Measurements from ENCODE around the gene WNT11.

The WNT11 gene

GRCh38 chr11:76174330-76174729, 32.0 kb downstream of the WNT11 start:
- H3K36me3 Mint-ChIP-seq, result no peaks in the 10 kb centered on the region
- no peak for DNase-seq (ENCODE audit: low spot score in 2 of 2)
- H3K4me1 Mint-ChIP-seq, result peaks cover 3% of the 10 kb centered on the region
- H3K4me3 Mint-ChIP-seq, result no peak overlapping the region
- H3K9me3 Mint-ChIP-seq, result no peaks in the 10 kb centered on the region
- peaks cover 11% of the 10 kb centered on the region for H3K27me3 Mint-ChIP-seq
- ATAC-seq (ENCODE audit: low read depth), result no peak
- no peak overlapping the region for H3K27ac Mint-ChIP-seq

GRCh38 chr11:76173663-76174062, 32.6 kb downstream of the WNT11 start:
- ATAC-seq (ENCODE audit: low read depth), result no peak
- DNase-seq (ENCODE audit: low spot score in 2 of 2), result no peak
- H3K27ac Mint-ChIP-seq, result no peak overlapping the region
- peaks cover 3% of the 10 kb centered on the region for H3K4me1 Mint-ChIP-seq
- peaks cover 11% of the 10 kb centered on the region for H3K27me3 Mint-ChIP-seq
- H3K4me3 Mint-ChIP-seq, result no peak overlapping the region
- H3K36me3 Mint-ChIP-seq, result no peaks in the 10 kb centered on the region
- H3K9me3 Mint-ChIP-seq, result no peaks in the 10 kb centered on the region

- Mint-ChIP-seq H3K36me3 (no peaks in the 10 kb centered on the region), H3K27me3 (peaks cover 14% of the 10 kb centered on the region), H3K27ac (no peak overlapping the region), H3K9me3 (no peaks in the 10 kb centered on the region), H3K4me1 (peaks cover 3% of the 10 kb centered on the region), H3K4me3 (no peak overlapping the region)
- no peak for DNase-seq (ENCODE audit: low spot score in 2 of 2)
- ATAC-seq (ENCODE audit: low read depth), result no peak
Observed at GRCh38 chr11:76172583-76172982, 33.7 kb downstream of the WNT11 start.

- ATAC-seq (ENCODE audit: low read depth), result no peak
- Mint-ChIP-seq H3K4me3 (no peak overlapping the region), H3K27ac (no peak overlapping the region), H3K27me3 (peaks cover 14% of the 10 kb centered on the region), H3K9me3 (no peaks in the 10 kb centered on the region), H3K36me3 (no peaks in the 10 kb centered on the region), H3K4me1 (no peaks in the 10 kb centered on the region)
- no peak for DNase-seq (ENCODE audit: low spot score in 2 of 2)
Observed at GRCh38 chr11:76170468-76170867, 35.8 kb downstream of the WNT11 start.

- ATAC-seq (ENCODE audit: low read depth), result no peak
- Mint-ChIP-seq H3K36me3 (no peaks in the 10 kb centered on the region), H3K4me1 (peaks cover 2% of the 10 kb centered on the region), H3K4me3 (no peak overlapping the region), H3K27me3 (peaks cover 19% of the 10 kb centered on the region), H3K27ac (no peak overlapping the region), H3K9me3 (no peaks in the 10 kb centered on the region)
- DNase-seq (ENCODE audit: low spot score in 2 of 2), result no peak
Observed at GRCh38 chr11:76169473-76169896, 36.8 kb downstream of the WNT11 start.

- H3K9me3 Mint-ChIP-seq, result no peaks in the 10 kb centered on the region
- no peak for DNase-seq (ENCODE audit: low spot score in 2 of 2)
- peaks cover 17% of the 10 kb centered on the region for H3K27me3 Mint-ChIP-seq
- no peak overlapping the region for H3K27ac Mint-ChIP-seq
- H3K4me1 Mint-ChIP-seq, result peaks cover 2% of the 10 kb centered on the region
- no peak overlapping the region for H3K4me3 Mint-ChIP-seq
- H3K36me3 Mint-ChIP-seq, result no peaks in the 10 kb centered on the region
- ATAC-seq (ENCODE audit: low read depth), result no peak
Observed at GRCh38 chr11:76167590-76167989, 38.7 kb downstream of the WNT11 start.

- H3K27me3 Mint-ChIP-seq, result peaks cover 15% of the 10 kb centered on the region
- H3K27ac Mint-ChIP-seq, result no peak overlapping the region
- H3K9me3 Mint-ChIP-seq, result no peaks in the 10 kb centered on the region
- DNase-seq (ENCODE audit: low spot score in 2 of 2) (no peak), ATAC-seq (ENCODE audit: low read depth) (no peak)
- peaks cover 2% of the 10 kb centered on the region for H3K4me1 Mint-ChIP-seq
- H3K4me3 Mint-ChIP-seq, result no peak overlapping the region
- H3K36me3 Mint-ChIP-seq, result no peaks in the 10 kb centered on the region
Observed at GRCh38 chr11:76166314-76166713, 40.0 kb downstream of the WNT11 start.

GRCh38 chr11:76164861-76165751, 41.2 kb downstream of the WNT11 start:
- Mint-ChIP-seq H3K4me3 (no peak overlapping the region), H3K36me3 (no peaks in the 10 kb centered on the region), H3K27ac (no peak overlapping the region), H3K27me3 (peaks cover 17% of the 10 kb centered on the region), H3K4me1 (peaks cover 2% of the 10 kb centered on the region), H3K9me3 (no peaks in the 10 kb centered on the region)
- ATAC-seq (ENCODE audit: low read depth) (no peak), DNase-seq (ENCODE audit: low spot score in 2 of 2) (no peak)

- ATAC-seq (ENCODE audit: low read depth) (no peak), DNase-seq (ENCODE audit: low spot score in 2 of 2) (no peak)
- Mint-ChIP-seq H3K9me3 (no peaks in the 10 kb centered on the region), H3K4me3 (no peak overlapping the region), H3K27ac (no peak overlapping the region), H3K27me3 (peaks cover 17% of the 10 kb centered on the region), H3K36me3 (no peaks in the 10 kb centered on the region), H3K4me1 (peaks cover 2% of the 10 kb centered on the region)
Observed at GRCh38 chr11:76164081-76164480, 42.2 kb downstream of the WNT11 start.

- peaks cover 2% of the 10 kb centered on the region for H3K4me1 Mint-ChIP-seq
- H3K27ac Mint-ChIP-seq, result no peak overlapping the region
- DNase-seq (ENCODE audit: low spot score in 2 of 2) (no peak), ATAC-seq (ENCODE audit: low read depth) (no peak)
- H3K36me3 Mint-ChIP-seq, result no peaks in the 10 kb centered on the region
- no peaks in the 10 kb centered on the region for H3K9me3 Mint-ChIP-seq
- H3K27me3 Mint-ChIP-seq, result peaks cover 15% of the 10 kb centered on the region
- H3K4me3 Mint-ChIP-seq, result no peak overlapping the region
Observed at GRCh38 chr11:76163289-76163880, 42.9 kb downstream of the WNT11 start.

- Mint-ChIP-seq H3K27ac (no peak overlapping the region), H3K27me3 (peaks cover 13% of the 10 kb centered on the region), H3K9me3 (no peaks in the 10 kb centered on the region), H3K36me3 (no peaks in the 10 kb centered on the region), H3K4me1 (peaks cover 2% of the 10 kb centered on the region), H3K4me3 (no peak overlapping the region)
- ATAC-seq (ENCODE audit: low read depth), result no peak
- DNase-seq (ENCODE audit: low spot score in 2 of 2), result no peak
Observed at GRCh38 chr11:76162336-76163288, 43.7 kb downstream of the WNT11 start.

- Mint-ChIP-seq H3K9me3 (no peaks in the 10 kb centered on the region), H3K4me3 (no peak overlapping the region)
Observed at GRCh38 chr11:76161261-76161961, 44.9 kb downstream of the WNT11 start.

GRCh38 chr11:76160856-76161255, 45.4 kb downstream of the WNT11 start:
- Mint-ChIP-seq H3K9me3 (no peaks in the 10 kb centered on the region), H3K27ac (no peak overlapping the region), H3K36me3 (no peaks in the 10 kb centered on the region), H3K4me3 (no peak overlapping the region), H3K4me1 (peaks cover 2% of the 10 kb centered on the region), H3K27me3 (peaks cover 15% of the 10 kb centered on the region)
- DNase-seq (ENCODE audit: low spot score in 2 of 2) (no peak), ATAC-seq (ENCODE audit: low read depth) (no peak)

More at GRCh38 chr11:76161261-76161961, 44.9 kb downstream of the WNT11 start:
- no peak for ATAC-seq (ENCODE audit: low read depth)
- peaks cover 14% of the 10 kb centered on the region for H3K27me3 Mint-ChIP-seq
- no peak overlapping the region for H3K27ac Mint-ChIP-seq
- no peaks in the 10 kb centered on the region for H3K36me3 Mint-ChIP-seq
- DNase-seq (ENCODE audit: low spot score in 2 of 2), result no peak
- H3K4me1 Mint-ChIP-seq, result peaks cover 2% of the 10 kb centered on the region

All from memory B cell (primary cell).